Heart left ventricle (tissue), 16 donors: ENCODE measurements around the gene CDKL5. TPM values are rescaled to one million over a fixed set of nuclear protein-coding genes. Genes with fewer than 3 reads are reported as not detected.

Experiments used
- ATAC-seq, 4 donors: fragments of 200-7000 bp; cut with Tn5 transposase; one replicate each; pipeline ENCODE4 v1.9.1; 2020 to 2022; ENCODE audit warnings: moderate library complexity in 4 of 4, mild to moderate bottlenecking in 3 of 4, moderate number of reproducible peaks in 1 of 4
- DNase-seq, 5 donors: peaks; one replicate each; pipeline ENCODE4 v3.0.0-alpha.2; 2020
- H3K27ac ChIP-seq, 12 donors: fragments of 200-600 bp; sonication (generic) in 4 of 12; one replicate each; pipeline versions ENCODE4 v1.5.0 to v1.8.0; 2016 to 2022; ENCODE audit warnings: mild to moderate bottlenecking in 2 of 12
- H3K27me3 ChIP-seq, 9 donors: fragments of 200-600 bp; sonication (generic) in 2 of 9; one replicate each; pipeline versions ENCODE4 v1.5.1 to v1.8.0; 2016 to 2022; ENCODE audit warnings: mild to moderate bottlenecking in 3 of 9
- H3K36me3 ChIP-seq, 9 donors: fragments of 200-600 bp; sonication (generic) in 2 of 9; one replicate each; pipeline versions ENCODE4 v1.5.0 to v1.8.0; 2018 to 2022; ENCODE audit warnings: mild to moderate bottlenecking in 2 of 9
- H3K4me1 ChIP-seq, 12 donors: fragments of 200-600 bp; sonication (generic) in 4 of 12; one replicate each; pipeline versions ENCODE4 v1.5.0 to v1.8.0; 2016 to 2022; ENCODE audit warnings: mild to moderate bottlenecking in 3 of 12
- H3K4me3 ChIP-seq, 12 donors: fragments of 200-600 bp; sonication (generic) in 4 of 12; one replicate each; pipeline versions ENCODE4 v1.5.0 to v1.8.0; 2017 to 2022; ENCODE audit warnings: mild to moderate bottlenecking in 9 of 12, moderate library complexity in 4 of 12
- H3K9me3 ChIP-seq, 12 donors: fragments of 200-600 bp; sonication (generic) in 4 of 12; one replicate each; pipeline versions ENCODE4 v1.5.0 to v1.8.0; 2016 to 2022; ENCODE audit warnings: mild to moderate bottlenecking in 1 of 12
- CTCF ChIP-seq, 12 donors: fragments of 200-600 bp; sonication (generic) in 4 of 12; IDR thresholded peaks; one replicate each; pipeline versions ENCODE4 v1.5.0 to v1.8.0; 2018 to 2022; ENCODE audit warnings: antibody characterized with exemption in 12 of 12, mild to moderate bottlenecking in 5 of 12
- POLR2A ChIP-seq, 2 donors: fragments of 450-650 bp; IDR thresholded peaks; one replicate each; pipeline ENCODE4 v1.6.1; 2017; ENCODE audit warnings: antibody characterized with exemption in 2 of 2, mild to moderate bottlenecking in 2 of 2, moderate library complexity in 2 of 2
- WGBS, 4 donors: extraction: QIAGEN DNeasy Blood & Tissue Kit in 2 of 4; methylation state at CpG; one replicate each; pipeline versions ENCODE4 v1.1.5 to v1.1.7; 2013 to 2018; 5-methylcytosine and 5-hydroxymethylcytosine counted together
- intact Hi-C, 10 donors: fragments of 100-400 bp; cut with DNase I; formaldehyde crosslinking; loops; one replicate each; pipeline versions ENCODE4 v1.11.1 to v1.14.2; 2022
- polyA plus RNA-seq, 2 donors: library from polyadenylated mRNA; stranded (reverse); fragments of 200-250 nt; gene quantifications; one replicate each; pipeline ENCODE4 v1.2.3, GENCODE V29; 2013
- total RNA-seq, 9 donors: library from RNA; depleted of rRNA in 2 of 9; stranded (reverse); fragments of >200 nt in 2 of 9; fragmentation: NEBNext Ultra II Directional in 3 of 9; extraction: Animal tissue kit (Norgen Biotek cat#: 25700) in 3 of 9; gene quantifications; one replicate each; pipeline versions ENCODE4 v1.1.0 to v1.2.4, GENCODE V29; 2016 to 2023
- donor health status: ischemic (EF 13 %, LVEDD 7.1; RV severe dilation, severe dysfunction).
- donor health status: healthy with polysubstance abuse.
- donor health status: DM: no; HTN: yes; CAD: no.
- donor health status: DM: no; HTN: no; CAD: no.
- donor health status: ischemic (EF 25% LVEDD 6.9; RV normal size, moderate dysfunction).
- donor health status: ischemic (EF 25% LVEDD 5.7; RV mildly dilated, moderate dysfunction).
- donor health status: healthy.
- donor health status: DM: yes; HTN: yes; CAD: no.
- donor health status: ischemic (EF 35%, LVEDD 5.7; RV mildly dilated, moderate dysfunction).
- donor health status: nonischemic (EF 11% LVEDD 7.7; RV severe dilation, severe dysfunction).
- donor health status: DM: yes; HTN: yes; CAD: no.
- donor health status: PGD.
- donor health status: ischemic (EF 29% LVEDD 5.4; RV normal size, mild dysfunction).
- donor health status: nonischemic (EF 23%, LVEDD 6.1; RV moderate dilation, normal function).

Gene CDKL5
- total and polyA plus RNA-seq, 11 donors: 3.0 to 12.5 (median 9.3) TPM

- Histone ChIP-seq H3K4me1 (peaks cover 0 to 6% (median 0%) of the 10 kb centered on the region in 12 donors), H3K27me3 (no peaks in the 10 kb centered on the region), H3K4me3 (no peak overlapping the region), H3K9me3 (peaks cover 0 to 3% (median 0%) of the 10 kb centered on the region in 12 donors), H3K27ac (no peak overlapping the region), H3K36me3 (no peaks in the 10 kb centered on the region)
- intact Hi-C loops: no loop called here
- TF ChIP-seq POLR2A (IDR thresholded peaks at IDR 0.05): no peak
- TF ChIP-seq CTCF (IDR thresholded peaks at IDR 0.05): no peak
- ATAC-seq (no peak), DNase-seq (no peak)
- 81 to 95% (median 88%) methylated on average over 2 of the region's 2 CpGs for WGBS, 4 donors
These were observed 111.7 kb downstream of the CDKL5 start for GRCh38 chrX:18537068-18537467.

GRCh38 chrX:18537524-18537923, 112.1 kb downstream of the CDKL5 start:
- no peaks in the 10 kb centered on the region for H3K36me3 ChIP-seq
- no peaks in the 10 kb centered on the region for H3K27me3 ChIP-seq
- WGBS, 4 donors: 36 to 62% (median 50%) methylated on average over 1 of the region's 1 CpG
- H3K4me1 ChIP-seq: peaks cover 0 to 6% (median 0%) of the 10 kb centered on the region in 12 donors
- peaks cover 0 to 3% (median 0%) of the 10 kb centered on the region in 12 donors for H3K9me3 ChIP-seq
- peak in 1 of 4 donors; percentile 44 for ATAC-seq
- DNase-seq: no peak
- intact Hi-C loops: no loop called here
- H3K4me3 ChIP-seq: no peak overlapping the region
- H3K27ac ChIP-seq: no peak overlapping the region
- TF ChIP-seq CTCF (IDR thresholded peaks at IDR 0.05): no peak
- no peak for TF ChIP-seq POLR2A (IDR thresholded peaks at IDR 0.05)

GRCh38 chrX:18542131-18542530, 116.7 kb downstream of the CDKL5 start:
- Histone ChIP-seq H3K4me1 (peaks cover 0 to 6% (median 0%) of the 10 kb centered on the region in 12 donors), H3K27me3 (peaks cover 0 to 7% (median 0%) of the 10 kb centered on the region in 9 donors), H3K36me3 (no peaks in the 10 kb centered on the region), H3K4me3 (no peak overlapping the region), H3K9me3 (peaks cover 0 to 3% (median 0%) of the 10 kb centered on the region in 12 donors), H3K27ac (no peak overlapping the region)
- ATAC-seq: no peak
- DNase-seq: no peak
- WGBS, 4 donors: 69 to 90% (median 81%) methylated on average over 3 of the region's 3 CpGs
- intact Hi-C loops: no loop called here
- no peak for TF ChIP-seq CTCF (IDR thresholded peaks at IDR 0.05)
- TF ChIP-seq POLR2A (IDR thresholded peaks at IDR 0.05): no peak

- intact Hi-C loops: no loop called here
- Histone ChIP-seq H3K27me3 (peaks cover 0 to 7% (median 0%) of the 10 kb centered on the region in 9 donors), H3K4me1 (peaks cover 0 to 4% (median 0%) of the 10 kb centered on the region in 12 donors), H3K36me3 (no peaks in the 10 kb centered on the region), H3K9me3 (peaks cover 0 to 3% (median 0%) of the 10 kb centered on the region in 12 donors), H3K4me3 (no peak overlapping the region), H3K27ac (peak overlapping the region in 1 of 12 donors; percentile 10)
- TF ChIP-seq CTCF (IDR thresholded peaks at IDR 0.05) (no peak), POLR2A (IDR thresholded peaks at IDR 0.05) (no peak)
- ATAC-seq (peak in 2 of 4 donors; percentile 49 to 52), DNase-seq (no peak)
- 82 to 92% (median 85%) methylated on average over 6 of the region's 6 CpGs for WGBS, 4 donors
These were observed 117.5 kb downstream of the CDKL5 start for GRCh38 chrX:18542905-18543304.
